Measurements from ENCODE around the gene CTNS.

CTNS gene

DNA sequence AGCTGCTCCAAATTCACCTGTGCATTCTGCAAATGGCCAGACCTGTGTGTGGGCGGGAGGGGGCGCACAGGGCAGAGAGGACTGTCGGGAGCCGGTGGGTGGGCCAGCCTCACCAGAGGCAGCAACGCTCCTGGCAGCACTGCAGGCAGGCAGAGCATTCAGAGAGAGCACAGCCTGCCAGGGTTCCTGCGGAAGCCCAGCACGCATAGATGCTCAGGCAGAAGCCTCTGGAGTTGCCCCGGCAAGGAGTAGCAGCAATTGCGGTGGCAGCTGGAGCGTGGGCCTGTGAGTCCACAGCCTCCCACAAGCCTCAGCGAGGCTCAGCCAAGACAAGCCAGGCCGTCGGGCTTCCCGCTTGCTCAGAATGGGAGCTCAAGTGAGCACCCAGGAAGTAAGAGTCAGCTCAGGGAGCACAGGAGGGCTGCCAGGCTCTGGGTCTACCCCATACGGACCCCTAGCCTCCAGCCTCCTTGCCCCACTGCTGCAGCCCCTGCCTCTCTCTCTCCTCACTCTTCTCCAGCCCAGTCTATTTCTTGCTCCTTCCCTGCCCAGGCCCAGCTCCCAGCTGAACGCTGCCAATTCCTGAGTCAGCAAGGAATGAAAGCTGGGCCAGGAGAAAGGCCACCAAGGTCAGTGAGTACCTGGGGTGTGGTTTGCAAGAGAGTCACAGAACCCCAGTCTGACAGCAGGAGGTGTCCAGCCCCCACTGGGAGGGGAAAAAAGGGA lies 41.7 kb downstream of the CTNS start:
- CTCF ChIA-PET = interaction anchor here (1.6 kb wide), 1 partner anchor 150 kb away, joined by 4 read pairs; no protein-coding TSS in a partner anchor
- H3K4me1 Mint-ChIP-seq = peaks cover 25% of the 10 kb centered on the region
- H3K9me3 Mint-ChIP-seq = no peaks in the 10 kb centered on the region
- no peaks in the 10 kb centered on the region for H3K27me3 Mint-ChIP-seq
- no peak for DNase-seq
- peaks cover 10% of the 10 kb centered on the region for H3K36me3 Mint-ChIP-seq
- no peak overlapping the region for H3K4me3 Mint-ChIP-seq
- peak overlapping the region; percentile 28 for H3K27ac Mint-ChIP-seq

DNA sequence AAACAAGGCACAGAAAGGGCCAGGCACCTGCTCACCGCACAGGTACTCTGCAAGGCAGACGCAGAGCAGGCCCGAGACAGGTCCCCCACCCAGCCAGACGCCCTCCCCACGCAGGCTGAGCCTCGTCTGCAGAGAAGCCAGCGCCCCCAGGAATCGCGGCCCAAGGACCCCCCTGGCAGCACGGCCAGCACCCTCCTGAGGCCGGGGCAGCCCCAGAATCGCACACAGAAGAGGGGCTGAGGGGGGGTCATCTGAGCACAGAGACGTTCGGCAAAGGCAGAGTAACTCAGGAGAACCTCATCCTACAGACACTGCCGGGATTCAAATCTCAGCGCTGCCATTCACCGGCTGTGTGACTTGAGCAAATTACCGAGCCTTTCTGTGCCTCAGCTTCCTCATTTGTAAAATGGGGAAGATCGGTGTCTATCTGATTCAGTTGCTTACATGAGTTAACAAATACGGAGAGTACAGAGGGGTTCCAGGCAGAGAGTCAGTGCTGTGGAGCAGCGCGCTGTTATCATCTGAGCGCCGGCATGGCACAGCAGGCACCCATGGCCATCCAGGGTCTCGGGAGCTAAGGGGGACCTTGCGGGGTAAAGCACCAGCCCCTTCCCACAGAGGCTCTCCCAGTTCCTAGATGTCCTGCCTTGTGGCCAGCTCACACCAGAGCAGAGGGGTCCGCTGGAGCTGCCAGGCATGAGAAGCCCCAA lies 42.4 kb downstream of the CTNS start:
- Mint-ChIP-seq H3K27me3 (no peaks in the 10 kb centered on the region), H3K4me1 (peaks cover 27% of the 10 kb centered on the region), H3K36me3 (peaks cover 10% of the 10 kb centered on the region), H3K4me3 (no peak overlapping the region), H3K27ac (no peak overlapping the region), H3K9me3 (no peaks in the 10 kb centered on the region)
- CTCF ChIA-PET = interaction anchor here (1.0 to 1.2 kb wide), 3 partner anchors 17 to 149 kb away, joined by 3 to 5 read pairs (median 4); partner anchors contain the start of gene P2RX5
- DNase-seq = no peak

DNA sequence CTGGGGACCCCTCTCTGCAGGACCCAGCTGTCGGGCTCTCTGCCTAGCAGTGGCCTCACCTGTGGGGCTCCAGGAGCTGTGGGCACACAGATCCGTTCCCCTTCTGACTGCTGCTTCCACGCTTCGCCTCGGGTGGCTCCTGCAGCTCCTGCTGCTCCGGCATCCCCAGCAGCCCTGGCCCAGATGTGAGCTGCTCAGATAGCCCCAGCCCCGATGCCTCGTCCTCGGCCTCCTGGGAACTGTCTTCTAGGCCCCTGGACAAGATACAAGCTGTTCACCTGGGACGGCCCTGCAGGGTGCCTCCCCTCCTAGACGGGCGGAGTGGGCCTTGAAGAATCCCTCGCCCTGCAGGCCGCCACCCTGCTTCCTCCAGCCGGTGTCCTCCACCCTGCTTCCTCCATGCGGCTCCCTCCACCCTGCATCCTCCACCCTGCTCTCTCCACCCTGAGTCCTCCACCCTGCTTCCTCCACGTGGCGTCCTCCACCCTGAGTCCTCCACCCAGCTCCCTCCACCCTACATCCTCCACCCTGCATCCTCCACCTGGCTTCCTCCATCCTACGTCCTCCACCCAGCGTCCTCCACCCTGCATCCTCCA lies 43.1 kb downstream of the CTNS start:
- DNase-seq = no peak
- CTCF ChIA-PET = interaction anchor here (1.0 to 1.2 kb wide), 3 partner anchors 17 to 148 kb away, joined by 3 to 5 read pairs (median 4); partner anchors contain the start of gene P2RX5
- no peaks in the 10 kb centered on the region for H3K9me3 Mint-ChIP-seq
- peak overlapping the region; percentile 60 for H3K27ac Mint-ChIP-seq
- H3K27me3 Mint-ChIP-seq = no peaks in the 10 kb centered on the region
- peaks cover 10% of the 10 kb centered on the region for H3K36me3 Mint-ChIP-seq
- no peak overlapping the region for H3K4me3 Mint-ChIP-seq
- H3K4me1 Mint-ChIP-seq = peaks cover 27% of the 10 kb centered on the region

DNA sequence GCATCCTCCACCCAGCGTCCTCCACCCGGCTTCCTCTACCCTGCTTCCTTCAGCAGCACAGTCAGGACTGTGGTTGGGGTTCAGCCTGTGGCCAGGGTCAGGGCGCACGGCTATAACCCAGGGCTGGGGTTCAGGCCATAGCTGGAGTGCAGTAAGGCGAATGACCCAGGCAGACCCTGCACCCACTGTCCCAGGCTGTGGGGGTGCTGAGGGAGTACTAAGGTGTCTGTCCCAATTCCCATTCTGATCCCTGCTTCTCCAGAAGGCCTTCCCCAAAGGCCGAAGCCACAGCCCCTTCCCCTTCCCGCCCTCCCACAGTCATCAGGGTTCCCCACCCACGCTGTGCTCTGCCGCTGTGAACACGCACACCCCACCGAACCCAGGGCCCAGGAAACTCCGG lies 44.5 kb downstream of the CTNS start:
- CTCF ChIA-PET = no interaction called here
- peaks cover 27% of the 10 kb centered on the region for H3K4me1 Mint-ChIP-seq
- H3K27ac Mint-ChIP-seq = no peak overlapping the region
- H3K9me3 Mint-ChIP-seq = no peaks in the 10 kb centered on the region
- no peak overlapping the region for H3K4me3 Mint-ChIP-seq
- H3K36me3 Mint-ChIP-seq = peaks cover 9% of the 10 kb centered on the region
- H3K27me3 Mint-ChIP-seq = no peaks in the 10 kb centered on the region
- DNase-seq = no peak

DNA sequence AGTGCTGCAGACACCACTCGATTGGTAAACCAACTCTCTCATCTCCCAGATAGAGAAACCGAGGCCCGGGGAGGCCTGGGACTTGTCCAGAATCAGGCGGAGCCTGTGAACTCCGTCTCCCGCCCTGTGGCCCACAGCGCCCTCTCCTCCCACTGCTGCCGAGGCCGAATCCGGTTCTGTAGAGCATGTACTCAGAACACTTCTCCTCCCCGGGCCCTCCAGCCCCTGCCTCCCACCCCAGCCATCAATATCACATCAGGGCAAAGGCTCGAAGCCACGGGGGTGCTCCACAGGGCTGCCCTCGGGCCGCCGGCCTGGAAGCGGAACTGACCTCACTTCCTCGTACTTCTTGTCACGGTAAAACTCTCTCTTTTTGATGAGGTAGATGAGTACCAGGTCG lies 45.0 kb downstream of the CTNS start:
- Mint-ChIP-seq H3K9me3 (no peaks in the 10 kb centered on the region), H3K27ac (peak overlapping the region; percentile 42), H3K27me3 (no peaks in the 10 kb centered on the region), H3K4me1 (peaks cover 27% of the 10 kb centered on the region), H3K36me3 (peaks cover 9% of the 10 kb centered on the region), H3K4me3 (no peak overlapping the region)
- CTCF ChIA-PET = interaction anchor here (1.5 kb wide), 2 partner anchors 26 to 144 kb away, joined by 3 to 4 read pairs; no protein-coding TSS in a partner anchor
- no peak for DNase-seq

DNA sequence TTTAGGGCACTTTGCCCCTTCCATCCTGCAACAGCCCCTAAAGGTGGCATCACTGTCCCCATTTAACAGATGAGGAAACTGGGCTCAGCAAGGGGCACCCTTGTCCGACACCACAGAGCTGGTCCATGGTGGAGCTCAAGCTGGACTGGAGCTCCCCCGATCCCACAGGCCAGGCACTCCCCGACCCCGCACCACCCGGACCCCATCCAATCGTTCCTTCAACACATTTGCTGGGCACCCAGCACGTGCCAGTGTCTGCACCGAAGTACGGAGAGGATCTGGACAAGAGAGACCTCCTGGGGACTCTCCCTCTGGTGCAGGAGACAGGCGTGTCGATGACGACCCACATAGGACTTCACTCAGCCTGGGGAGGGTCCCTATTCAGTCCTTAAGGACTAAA lies 45.5 kb downstream of the CTNS start:
- Mint-ChIP-seq H3K4me1 (peaks cover 27% of the 10 kb centered on the region), H3K36me3 (peaks cover 9% of the 10 kb centered on the region), H3K4me3 (no peak overlapping the region), H3K9me3 (no peaks in the 10 kb centered on the region), H3K27me3 (no peaks in the 10 kb centered on the region), H3K27ac (no peak overlapping the region)
- DNase-seq = no peak
- CTCF ChIA-PET = interaction anchor here (0.8 to 2.1 kb wide), 11 partner anchors 10 to 146 kb away, joined by 3 to 13 read pairs (median 7); partner anchors contain the start of gene HASPIN

DNA sequence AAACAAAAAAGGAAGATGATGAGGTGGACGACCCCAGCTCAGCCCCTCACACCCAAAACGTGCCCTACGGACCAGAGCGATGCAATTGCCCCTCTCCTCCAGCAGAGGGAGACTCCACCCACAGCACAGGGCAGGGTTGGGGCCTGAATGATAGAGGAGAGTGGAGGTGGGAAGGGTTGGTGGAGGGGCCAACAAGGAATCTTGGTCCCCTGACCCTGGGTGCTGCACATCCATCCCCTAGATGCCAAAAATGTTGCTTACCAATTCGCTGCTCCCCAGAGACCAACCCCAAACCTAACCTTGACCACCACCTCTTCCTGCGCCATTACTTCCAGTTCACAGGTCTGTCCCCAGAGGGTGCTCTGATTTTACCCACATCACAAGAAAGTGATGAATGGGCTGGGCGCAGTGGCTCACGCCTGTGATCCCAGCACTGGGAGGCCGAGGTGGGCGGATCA lies 46.5 kb downstream of the CTNS start:
- Mint-ChIP-seq H3K27ac (no peak overlapping the region), H3K4me3 (no peak overlapping the region), H3K4me1 (peaks cover 27% of the 10 kb centered on the region), H3K36me3 (peaks cover 9% of the 10 kb centered on the region), H3K9me3 (no peaks in the 10 kb centered on the region), H3K27me3 (no peaks in the 10 kb centered on the region)
- DNase-seq = peak; percentile 71
- CTCF ChIA-PET = interaction anchor here (0.7 to 2.1 kb wide), 17 partner anchors 9 to 145 kb away, joined by 3 to 13 read pairs (median 5); partner anchors contain the start of gene HASPIN

DNA sequence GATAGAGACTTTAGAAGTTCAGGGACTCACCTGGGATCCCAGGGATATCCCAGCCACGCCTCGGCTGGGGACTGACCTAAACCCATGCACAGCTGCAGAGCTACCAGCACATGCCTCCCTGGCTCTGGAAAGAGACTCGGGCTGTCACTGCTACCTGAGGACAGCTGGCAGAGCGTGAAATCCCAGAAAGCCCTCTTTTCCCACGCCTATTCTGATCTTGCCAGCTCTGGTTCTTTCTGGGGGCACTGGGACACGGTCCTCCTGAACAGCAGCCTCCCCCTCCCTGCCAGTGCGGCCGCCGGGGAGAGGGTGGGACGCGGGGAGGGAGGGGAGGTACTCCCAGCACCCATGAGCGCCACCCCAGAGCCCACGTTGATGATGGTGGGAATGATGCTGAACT lies 48.6 kb downstream of the CTNS start:
- Mint-ChIP-seq H3K27ac (no peak overlapping the region), H3K4me3 (no peak overlapping the region), H3K36me3 (peaks cover 9% of the 10 kb centered on the region), H3K9me3 (no peaks in the 10 kb centered on the region), H3K27me3 (no peaks in the 10 kb centered on the region), H3K4me1 (peaks cover 22% of the 10 kb centered on the region)
- no peak for DNase-seq
- CTCF ChIA-PET = interaction anchor here (0.9 kb wide), 1 partner anchor 52 kb away, joined by 3 read pairs; no protein-coding TSS in a partner anchor

DNA sequence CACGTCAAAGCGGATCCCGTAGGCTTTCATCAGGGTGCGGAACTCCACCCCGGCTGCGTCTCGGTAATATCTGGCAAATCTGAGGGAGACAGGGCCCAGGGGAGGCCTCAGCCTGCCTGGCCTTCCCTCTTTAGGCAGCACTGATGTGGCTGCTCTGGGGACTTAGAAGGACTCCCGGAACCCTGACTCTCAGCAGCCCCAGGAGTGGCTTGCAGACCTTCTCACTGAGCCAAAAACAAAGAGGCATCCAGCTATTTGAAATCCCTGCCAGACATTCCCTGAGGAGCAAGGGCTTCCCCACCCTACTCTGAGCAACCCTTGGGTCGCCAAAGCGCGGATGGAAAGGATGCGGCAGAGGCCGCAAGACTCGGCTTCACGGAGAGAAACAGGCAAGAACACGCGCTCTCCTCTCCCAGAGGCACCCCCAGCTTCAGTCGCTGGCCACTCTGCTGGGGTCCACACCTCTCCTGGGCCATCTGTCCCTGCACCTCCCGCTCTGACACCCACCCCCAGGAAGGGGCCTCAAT lies 51.5 kb downstream of the CTNS start:
- Mint-ChIP-seq H3K4me1 (peaks cover 9% of the 10 kb centered on the region), H3K9me3 (no peaks in the 10 kb centered on the region), H3K27me3 (no peaks in the 10 kb centered on the region), H3K4me3 (no peak overlapping the region), H3K36me3 (peaks cover 8% of the 10 kb centered on the region), H3K27ac (no peak overlapping the region)
- no peak for DNase-seq
- CTCF ChIA-PET = no interaction called here

DNA sequence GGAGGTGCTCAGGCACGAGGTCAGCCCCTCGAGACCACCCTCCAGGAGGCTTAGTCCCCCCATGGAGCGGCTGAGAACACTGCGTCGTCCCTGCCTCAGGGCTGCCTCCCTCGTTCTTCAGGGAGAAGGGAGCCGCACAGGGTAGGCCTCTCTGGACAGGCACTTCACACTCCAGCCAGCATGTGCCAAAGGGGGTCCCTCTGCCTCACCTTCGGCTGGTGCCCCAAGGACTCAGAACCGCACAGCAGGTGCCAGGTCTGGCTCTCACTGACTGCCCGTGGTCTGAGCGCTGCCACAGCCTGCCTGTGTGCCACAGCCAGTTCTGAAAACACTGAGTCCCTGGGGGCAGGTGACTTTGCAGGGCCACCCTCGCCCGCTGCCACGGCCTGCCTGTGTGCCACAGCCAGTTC lies 52.3 kb downstream of the CTNS start:
- CTCF ChIA-PET = no interaction called here
- no peak overlapping the region for H3K4me3 Mint-ChIP-seq
- peaks cover 9% of the 10 kb centered on the region for H3K4me1 Mint-ChIP-seq

DNA sequence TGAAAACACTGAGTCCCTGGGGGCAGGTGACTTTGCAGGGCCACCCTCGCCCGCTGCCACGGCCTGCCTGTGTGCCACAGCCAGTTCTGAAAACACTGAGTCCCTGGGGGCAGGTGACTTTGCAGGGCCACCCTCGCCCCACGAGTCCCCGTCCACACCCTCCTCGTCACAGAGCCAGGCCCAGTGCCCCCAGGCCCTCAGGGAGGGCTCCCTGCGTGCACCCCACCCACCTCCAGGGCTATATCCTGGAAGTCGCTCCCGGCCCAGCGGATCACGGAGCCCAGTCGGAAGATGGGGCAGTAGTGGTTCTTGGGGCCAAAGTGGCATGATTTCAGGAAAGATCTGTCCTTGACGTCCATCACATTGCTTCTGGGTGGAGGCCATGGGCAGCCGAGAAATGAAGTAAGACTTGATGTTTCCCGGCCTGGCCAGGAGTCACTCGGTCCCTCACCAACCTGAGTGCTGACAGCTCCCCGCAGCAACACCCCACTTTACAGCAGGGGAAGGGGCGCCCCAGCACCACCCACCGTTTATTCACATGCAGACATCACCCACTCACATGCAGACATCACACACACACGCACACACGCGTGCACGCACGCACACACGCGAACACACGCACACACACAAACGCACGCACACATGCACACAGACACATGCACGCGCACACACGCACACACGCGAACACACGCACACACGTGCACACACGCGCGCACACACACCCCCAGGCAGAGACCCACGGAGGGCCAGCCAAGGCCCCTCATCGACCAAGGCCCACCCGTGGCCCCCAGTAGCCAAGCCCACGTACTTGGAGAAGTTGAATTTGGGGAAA lies 52.9 kb downstream of the CTNS start:
- no peak for DNase-seq
- peak overlapping the region; percentile 38 for H3K27ac Mint-ChIP-seq

More for the DNA sequence above, 52.3 kb downstream of the CTNS start:
- Mint-ChIP-seq H3K27me3 (no peaks in the 10 kb centered on the region), H3K36me3 (peaks cover 8% of the 10 kb centered on the region), H3K27ac (no peak overlapping the region), H3K9me3 (no peaks in the 10 kb centered on the region)
- no peak for DNase-seq

DNA sequence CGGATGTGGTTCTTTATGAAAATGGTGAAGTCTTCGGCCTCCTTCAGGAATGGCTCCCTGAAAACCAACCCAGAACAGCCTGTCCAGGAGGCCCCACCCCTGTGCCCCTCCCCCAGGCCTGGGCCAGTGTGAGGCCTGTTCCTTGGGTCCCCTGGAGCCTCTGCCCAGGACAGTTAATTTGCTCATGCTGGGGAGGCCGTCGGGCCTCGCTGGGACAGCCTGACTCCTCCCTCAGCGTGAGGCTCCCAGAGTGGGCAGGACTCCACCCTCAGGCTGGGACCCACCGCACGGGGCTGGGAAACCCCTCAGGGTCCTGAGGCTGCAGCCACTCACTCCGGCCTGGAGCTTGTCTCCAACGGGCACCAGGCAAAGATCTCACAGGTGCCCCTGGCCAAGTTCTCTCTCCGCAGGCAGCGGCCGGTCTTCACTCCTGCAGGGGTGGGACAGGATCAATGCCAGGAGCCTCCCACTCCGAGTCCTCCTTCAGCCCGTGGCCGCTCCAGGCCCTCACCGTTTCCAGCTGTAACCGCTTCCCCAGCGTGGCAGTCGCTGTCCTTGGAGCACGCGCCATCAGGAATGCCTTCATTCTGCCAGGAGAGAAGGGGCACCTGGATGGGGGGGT lies 53.6 kb downstream of the CTNS start:
- Mint-ChIP-seq H3K4me3 (no peak overlapping the region), H3K9me3 (no peaks in the 10 kb centered on the region), H3K27ac (no peak overlapping the region), H3K27me3 (no peaks in the 10 kb centered on the region), H3K4me1 (peaks cover 20% of the 10 kb centered on the region), H3K36me3 (peaks cover 10% of the 10 kb centered on the region)
- DNase-seq = no peak
- CTCF ChIA-PET = interaction anchor here (0.6 kb wide), 1 partner anchor 11 kb away, joined by 3 read pairs; no protein-coding TSS in a partner anchor

More for the DNA sequence above, 52.9 kb downstream of the CTNS start:
- H3K36me3 Mint-ChIP-seq = peaks cover 8% of the 10 kb centered on the region
- H3K4me3 Mint-ChIP-seq = no peak overlapping the region
- peaks cover 15% of the 10 kb centered on the region for H3K4me1 Mint-ChIP-seq
- no peaks in the 10 kb centered on the region for H3K27me3 Mint-ChIP-seq
- CTCF ChIA-PET = no interaction called here
- H3K9me3 Mint-ChIP-seq = no peaks in the 10 kb centered on the region

DNA sequence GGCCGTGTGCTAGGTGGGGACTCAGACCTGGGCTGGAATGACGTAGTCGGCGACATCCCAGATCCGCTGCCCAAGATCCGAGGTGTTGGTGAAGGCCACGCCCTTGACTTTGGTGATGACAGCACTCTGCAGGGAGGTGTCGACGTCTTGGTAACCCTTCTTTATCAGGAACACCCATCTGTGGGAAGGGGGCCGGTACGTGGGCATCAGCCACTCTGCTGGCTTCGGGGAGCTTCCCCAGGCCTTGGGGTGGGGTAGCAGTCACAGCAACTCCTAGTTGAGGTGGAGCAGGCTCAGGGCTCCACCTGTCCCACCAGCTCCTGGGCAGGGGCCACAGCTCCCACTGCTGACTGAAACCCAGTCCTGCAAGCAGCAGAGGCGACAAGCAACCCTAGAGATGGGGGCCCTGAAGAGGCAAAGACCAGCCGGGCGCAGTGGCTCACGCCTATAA lies 55.1 kb downstream of the CTNS start:
- H3K27ac Mint-ChIP-seq = no peak overlapping the region
- H3K4me1 Mint-ChIP-seq = peaks cover 33% of the 10 kb centered on the region
- CTCF ChIA-PET = interaction anchor here (1.3 to 2.7 kb wide), 3 partner anchors 9 to 154 kb away, joined by 3 to 7 read pairs (median 4); partner anchors contain the start of gene NCBP3

More for the DNA sequence above, 55.1 kb downstream of the CTNS start:
- no peaks in the 10 kb centered on the region for H3K27me3 Mint-ChIP-seq
- no peaks in the 10 kb centered on the region for H3K9me3 Mint-ChIP-seq
- H3K36me3 Mint-ChIP-seq = peaks cover 10% of the 10 kb centered on the region
- no peak for DNase-seq
- H3K4me3 Mint-ChIP-seq = no peak overlapping the region
